ENCODE measurements around the gene KRT31. TPM values are rescaled to one million over a fixed set of nuclear protein-coding genes. Genes with fewer than 3 reads are reported as not detected.
"Not testable (repeated sequence)": the region's sequence is repeated elsewhere in the genome, so short reads cannot be mapped to it uniquely, and the experiment has no call there.

KRT31 gene
- total RNA-seq, 1 experiment from 2014 or later, result not detected

DNA sequence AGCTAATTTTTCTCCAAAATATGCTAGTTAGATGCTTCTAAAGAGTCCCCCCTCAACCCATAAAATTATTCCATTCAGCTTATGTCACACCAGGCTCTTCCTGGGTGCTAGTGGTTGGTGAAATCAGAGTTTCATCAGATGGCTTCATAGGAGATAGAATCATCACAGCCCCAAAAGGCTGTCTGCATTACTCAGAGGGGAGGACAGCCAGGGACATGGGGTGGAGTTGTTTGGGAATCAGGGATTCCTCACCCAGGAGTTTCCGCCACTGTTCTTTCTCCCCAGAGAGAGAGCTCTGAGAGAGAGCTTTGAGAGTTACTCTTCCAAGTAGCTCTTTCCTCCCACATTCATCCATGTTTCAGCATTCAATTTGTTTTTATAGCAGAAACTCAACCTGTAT lies 15.0 kb downstream of the KRT31 start:
- Histone ChIP-seq H2AFZ (ENCODE audit: low read depth, low read length, poor library complexity, severe bottlenecking) (no peak overlapping the region), H3K36me3 (ENCODE audit: control insufficient read depth in 1 of 2, insufficient read depth in 2 of 2, low read length in 2 of 2) (no peaks in the 10 kb centered on the region), H3K9me3 (ENCODE audit: control insufficient read depth in 1 of 2, insufficient read depth in 1 of 2, low read depth in 1 of 2, low read length in 2 of 2) (peaks cover 4 to 5% of the 10 kb centered on the region in 2 experiments; a peak in 2 of 4 replicates), H3K4me2 (ENCODE audit: low read length) (no peak overlapping the region), H3K9ac (ENCODE audit: low read length) (no peak overlapping the region), H3K4me1 (ENCODE audit: control insufficient read depth in 1 of 2, insufficient read depth in 2 of 2, low read length in 2 of 2) (peaks cover 0 to 14% of the 10 kb centered on the region in 2 experiments; a peak in 2 of 4 replicates), H4K20me1 (ENCODE audit: insufficient read depth) (no peaks in the 10 kb centered on the region), H3K9me2 (ENCODE audit: insufficient read depth) (no peaks in the 10 kb centered on the region), H3K79me2 (ENCODE audit: insufficient read depth, low read length) (no peaks in the 10 kb centered on the region), H3K27me3 (ENCODE audit: insufficient read depth, low read length) (no peaks in the 10 kb centered on the region), H3K4me3 (replicated peaks in 1 of 2; ENCODE audit: low read depth in 1 of 2, low read length in 2 of 2) (no peak overlapping the region), H3K27ac (ENCODE audit: low read depth, low read length) (no peak overlapping the region)
- ChIA-PET POLR2A (no interaction called here), RAD21 (ENCODE audit: low non-redundant PET in 1 of 2, low total read pairs in 2 of 2, uncharacterized antibody in 2 of 2, unreplicated experiment in 2 of 2) (no interaction called here), CTCF (no interaction called here)
- intact Hi-C loops (cut with micrococcal nuclease), result no loop called here
- DNase-seq (ENCODE audit: low read depth, low spot score), result no peak
- no TSS peak for BruUV-seq (replicated peaks)
- ATAC-seq, result no peak
- TF ChIP-seq CBX3 (IDR thresholded peaks at IDR 0.05; ENCODE audit: low read depth) (no peak), SIN3A (IDR thresholded peaks at IDR 0.05; ENCODE audit: low read depth) (no peak), TCF7L2 (IDR thresholded peaks at IDR 0.05; ENCODE audit: borderline replicate concordance, extremely low read depth, insufficient read depth, insufficient read length) (no peak)

DNA sequence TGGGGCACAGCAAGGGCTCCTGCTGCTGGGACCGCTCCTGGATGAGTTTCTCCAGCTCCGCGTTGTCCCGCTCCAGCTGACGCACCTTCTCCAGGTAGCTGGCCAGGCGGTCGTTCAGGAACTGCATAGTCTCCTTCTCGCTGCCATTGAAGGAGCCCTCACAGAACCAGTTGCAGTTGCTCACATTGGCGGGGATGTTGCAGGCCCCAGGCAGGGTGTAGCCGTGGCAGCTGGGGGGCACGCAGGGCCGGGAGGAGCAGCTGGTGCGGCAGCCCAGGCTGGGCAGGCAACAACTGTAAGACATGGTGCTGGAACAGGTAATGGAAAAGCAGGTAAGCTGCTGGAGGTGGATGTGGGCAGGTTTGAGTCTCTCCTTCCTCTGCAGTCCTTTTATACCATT lies 15.5 kb downstream of the KRT31 start, which contains the start of gene KRT34:
KRT34 (minus strand) TSS at position 364 of the 400 bp plus-strand sequence; CDS start at position 304, 60 bp downstream.
- peaks cover 0 to 14% of the 10 kb centered on the region in 2 experiments; a peak in 2 of 4 replicates for H3K4me1 ChIP-seq (ENCODE audit: control insufficient read depth in 1 of 2, insufficient read depth in 2 of 2, low read length in 2 of 2)
- H3K4me3 ChIP-seq (replicated peaks in 1 of 2; ENCODE audit: low read depth in 1 of 2, low read length in 2 of 2); DNase-seq (ENCODE audit: low read depth, low spot score); ATAC-seq; H3K4me2 ChIP-seq (ENCODE audit: low read length); H3K79me2 ChIP-seq (ENCODE audit: insufficient read depth, low read length); H2AFZ ChIP-seq (ENCODE audit: low read depth, low read length, poor library complexity, severe bottlenecking); H3K9me2 ChIP-seq (ENCODE audit: insufficient read depth); H3K9me3 ChIP-seq (ENCODE audit: control insufficient read depth in 1 of 2, insufficient read depth in 1 of 2, low read depth in 1 of 2, low read length in 2 of 2); H3K27me3 ChIP-seq (ENCODE audit: insufficient read depth, low read length); H3K36me3 ChIP-seq (ENCODE audit: control insufficient read depth in 1 of 2, insufficient read depth in 2 of 2, low read length in 2 of 2); H3K9ac ChIP-seq (ENCODE audit: low read length); CTCF ChIA-PET; H4K20me1 ChIP-seq (ENCODE audit: insufficient read depth); BruUV-seq (replicated peaks); intact Hi-C loops (cut with micrococcal nuclease); POLR2A ChIA-PET; H3K27ac ChIP-seq (ENCODE audit: low read depth, low read length); RAD21 ChIA-PET (ENCODE audit: low non-redundant PET in 1 of 2, low total read pairs in 2 of 2, uncharacterized antibody in 2 of 2, unreplicated experiment in 2 of 2): not testable (repeated sequence)

- H3K36me3 ChIP-seq (ENCODE audit: control insufficient read depth in 1 of 2, insufficient read depth in 2 of 2, low read length in 2 of 2); BruUV-seq (replicated peaks); H3K27ac ChIP-seq (ENCODE audit: low read depth, low read length); H3K4me3 ChIP-seq (replicated peaks in 1 of 2; ENCODE audit: low read depth in 1 of 2, low read length in 2 of 2); H3K79me2 ChIP-seq (ENCODE audit: insufficient read depth, low read length); intact Hi-C loops (cut with micrococcal nuclease); POLR2A ChIA-PET; H4K20me1 ChIP-seq (ENCODE audit: insufficient read depth); H3K9me2 ChIP-seq (ENCODE audit: insufficient read depth); H3K9me3 ChIP-seq (ENCODE audit: control insufficient read depth in 1 of 2, insufficient read depth in 1 of 2, low read depth in 1 of 2, low read length in 2 of 2); RAD21 ChIA-PET (ENCODE audit: low non-redundant PET in 1 of 2, low total read pairs in 2 of 2, uncharacterized antibody in 2 of 2, unreplicated experiment in 2 of 2); H3K9ac ChIP-seq (ENCODE audit: low read length); H3K27me3 ChIP-seq (ENCODE audit: insufficient read depth, low read length); DNase-seq (ENCODE audit: low read depth, low spot score); CTCF ChIA-PET: not testable (repeated sequence)
- peak overlapping the region; percentile 13 for H2AFZ ChIP-seq (ENCODE audit: low read depth, low read length, poor library complexity, severe bottlenecking)
- H3K4me2 ChIP-seq (ENCODE audit: low read length), result peak overlapping the region; percentile 7; the same call in 1 of the 2 replicates
- ATAC-seq, result peak; percentile 20; the same call in 1 of the 2 replicates
- peaks cover 0 to 14% of the 10 kb centered on the region in 2 experiments; a peak in 2 of 4 replicates for H3K4me1 ChIP-seq (ENCODE audit: control insufficient read depth in 1 of 2, insufficient read depth in 2 of 2, low read length in 2 of 2)
Observed at GRCh38 chr17:41380091-41380490, 17.3 kb downstream of the KRT31 start.

Data from HCT116 (cell line).